NCI-H1417 (cell line): ENCODE data around the gene CTNNA2.

Experiments
- DNase-seq, 3 experiments: peaks; one replicate each; lab custom pipeline; 2025; lab: John Stamatoyannopoulos, UW

Gene CTNNA2

DNA sequence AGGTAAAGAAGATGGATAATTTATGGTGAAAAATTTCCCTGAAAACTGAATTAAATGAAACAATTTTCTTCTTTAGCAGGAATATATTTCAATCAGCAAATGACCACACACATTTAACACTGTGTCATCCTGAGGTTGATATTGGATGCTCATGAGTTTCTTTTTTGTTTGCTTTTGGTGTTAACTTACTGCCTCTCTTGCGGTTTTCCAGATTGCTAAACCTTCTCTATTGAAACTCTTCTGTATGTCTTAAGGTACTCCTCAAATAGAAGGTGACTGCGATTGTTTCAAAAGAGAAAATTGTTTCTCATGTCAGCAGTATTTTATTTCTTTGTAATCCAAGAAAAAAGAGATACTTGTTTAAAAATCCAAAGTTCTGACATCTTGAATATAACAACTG is 692.6 kb downstream of the CTNNA2 start:
- DNase-seq: no peak

DNA sequence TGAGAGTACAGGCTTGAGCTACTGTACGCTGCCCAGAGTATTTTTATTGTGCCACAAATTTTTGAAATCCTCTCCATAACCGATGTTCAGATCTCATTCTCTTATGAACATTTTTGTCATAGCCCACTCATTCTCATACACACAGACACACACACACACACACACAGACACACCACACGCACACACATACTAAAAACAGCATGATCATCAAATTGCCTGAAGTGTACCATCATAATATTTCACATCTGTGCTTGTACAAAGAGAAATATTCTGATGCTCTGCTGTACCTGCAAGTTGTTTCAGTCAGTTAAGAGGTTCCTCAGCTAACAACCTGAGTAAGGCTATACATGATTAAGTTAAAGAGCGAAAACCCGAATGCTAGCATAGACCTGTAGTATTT is 696.6 kb downstream of the CTNNA2 start:
- DNase-seq: no peak

DNA sequence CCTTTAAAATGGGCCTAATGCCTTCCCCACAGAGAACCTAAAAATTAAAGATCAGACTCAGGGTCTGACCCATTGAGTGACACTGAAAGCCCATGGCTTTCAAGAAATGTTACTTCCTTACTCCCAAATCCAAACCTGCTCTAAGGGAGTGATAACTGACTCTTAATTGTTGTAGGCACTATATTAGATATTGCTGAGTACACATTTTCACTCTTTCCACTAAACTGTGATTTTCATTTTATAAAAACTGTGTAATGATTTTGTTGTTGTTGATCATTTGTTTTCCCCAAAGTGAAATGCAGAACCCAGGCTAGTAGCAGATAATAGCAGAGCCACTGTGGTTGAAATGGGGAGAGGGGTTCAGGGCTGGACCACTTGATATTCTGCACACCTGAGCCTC is 704.6 kb downstream of the CTNNA2 start:
- no peak for DNase-seq

DNA sequence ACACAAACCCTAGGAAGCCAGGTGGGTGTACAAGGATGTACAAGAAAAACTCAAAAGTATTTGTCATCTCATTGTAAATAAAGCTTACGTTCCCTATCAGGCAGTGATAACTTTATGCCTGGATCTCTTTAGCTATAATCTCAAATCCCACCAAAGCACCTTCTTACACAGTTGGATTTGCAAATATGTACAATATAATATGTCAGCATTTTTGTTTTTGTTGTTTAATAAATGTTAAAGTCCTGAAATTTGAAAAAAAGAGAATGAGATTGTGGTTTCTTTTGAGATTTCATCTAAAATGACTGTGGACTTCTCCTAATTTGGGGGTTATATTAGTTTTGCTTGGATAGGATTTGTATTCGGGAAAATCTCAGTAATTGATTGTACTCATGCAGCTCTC is 709.8 kb downstream of the CTNNA2 start:
- DNase-seq: no peak

DNA sequence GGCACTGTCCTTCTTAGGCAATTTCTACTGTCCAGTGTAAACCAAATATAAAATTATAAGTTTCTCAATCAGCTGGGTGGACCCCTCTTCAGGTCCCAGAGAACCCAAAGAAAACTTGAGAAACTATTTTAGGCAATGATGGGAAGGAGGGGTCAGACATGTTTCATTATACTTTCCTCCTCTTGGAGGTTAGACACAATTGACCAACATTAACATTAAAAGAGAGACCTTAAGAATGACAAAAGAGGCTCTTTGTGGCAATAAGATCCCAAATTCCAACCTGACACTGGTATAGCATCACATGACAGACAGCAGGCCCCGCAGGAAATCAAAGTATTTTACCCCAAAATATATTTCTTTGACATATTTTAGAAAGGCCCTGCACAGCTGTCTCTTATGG is 718.6 kb downstream of the CTNNA2 start:
- DNase-seq: no peak

DNA sequence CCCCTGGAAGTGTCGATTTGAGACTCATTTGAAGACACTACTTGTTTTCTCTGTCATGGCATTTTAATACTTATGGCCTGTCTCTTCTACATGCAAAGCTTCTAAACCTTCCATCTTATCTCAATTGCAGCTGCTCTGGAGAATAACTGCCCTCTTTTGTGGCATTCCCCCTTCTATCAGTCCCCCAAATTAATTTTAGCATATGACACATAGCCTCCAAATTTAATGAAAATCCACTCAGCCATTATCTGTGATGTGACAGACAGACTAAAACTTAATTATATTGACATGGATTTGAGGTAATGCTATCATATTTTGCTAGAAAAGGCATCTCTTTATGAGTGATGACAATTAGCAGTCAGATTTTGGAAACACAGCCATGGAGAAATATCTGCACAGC is 720.5 kb downstream of the CTNNA2 start:
- no peak for DNase-seq

DNA sequence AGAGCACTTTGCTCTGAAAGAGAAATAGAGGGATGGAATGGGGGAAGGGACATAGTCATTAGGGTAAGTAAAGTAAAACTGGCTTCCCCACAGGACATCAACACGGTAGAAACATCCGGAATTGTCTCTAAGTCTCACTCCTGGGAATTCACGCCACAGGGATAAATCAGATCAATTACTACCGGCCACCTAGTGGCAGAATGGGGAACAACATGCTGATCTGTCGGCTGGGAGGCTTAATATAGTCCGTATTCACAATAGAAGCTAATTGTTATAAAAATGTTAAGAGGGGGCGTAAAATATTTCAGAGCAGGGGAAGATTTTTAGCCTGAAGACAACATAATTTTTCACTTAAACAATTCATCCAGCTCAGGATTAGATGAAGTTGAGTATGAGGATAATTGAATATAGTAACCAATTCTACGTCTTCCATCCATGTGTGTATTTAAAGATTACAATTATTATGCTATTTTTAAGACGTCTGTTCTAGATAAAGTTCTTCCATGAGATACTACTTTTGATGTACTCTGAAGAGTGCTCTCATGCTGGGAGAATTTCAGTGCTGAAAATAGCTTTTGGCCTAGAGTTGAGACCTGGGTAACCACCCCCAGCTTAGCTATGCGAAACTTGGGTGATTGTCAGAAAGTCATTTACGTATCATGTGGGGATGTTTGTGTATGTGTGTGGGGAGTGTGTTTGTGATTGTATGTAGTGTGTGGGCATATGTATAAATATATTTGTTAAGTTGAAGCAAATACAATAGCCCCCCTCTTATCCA is 726.0 kb downstream of the CTNNA2 start:
- DNase-seq: peak in 2 of 3 experiments; percentile 1 to 13

DNA sequence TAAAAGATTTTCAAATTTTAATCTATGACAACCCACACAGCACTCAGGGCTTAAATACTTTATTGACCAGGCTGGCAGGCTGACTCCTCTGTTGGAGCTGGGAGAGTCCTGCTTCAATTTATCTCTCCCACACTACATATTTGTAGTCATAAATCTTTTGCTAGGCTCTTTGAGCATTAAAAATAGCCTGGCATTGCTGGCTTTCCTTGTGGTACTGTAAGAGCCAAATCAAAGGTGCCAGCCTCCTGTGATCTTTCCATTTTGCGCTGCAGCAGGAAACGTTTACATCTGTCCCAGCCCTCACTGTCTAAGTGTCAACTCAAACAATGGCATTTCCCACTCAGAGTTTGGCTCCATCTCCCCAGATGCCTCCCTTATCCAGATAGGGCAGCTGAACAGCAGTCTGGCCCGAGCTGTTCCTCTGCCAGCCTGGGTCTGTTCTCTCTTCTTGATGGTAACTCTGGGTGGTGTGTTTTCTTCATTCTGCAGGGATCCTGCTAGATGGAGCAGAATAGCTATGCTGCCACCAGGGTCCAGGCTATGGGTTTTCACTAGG is 729.6 kb downstream of the CTNNA2 start:
- peak in 2 of 3 experiments; percentile 12 to 16 for DNase-seq

DNA sequence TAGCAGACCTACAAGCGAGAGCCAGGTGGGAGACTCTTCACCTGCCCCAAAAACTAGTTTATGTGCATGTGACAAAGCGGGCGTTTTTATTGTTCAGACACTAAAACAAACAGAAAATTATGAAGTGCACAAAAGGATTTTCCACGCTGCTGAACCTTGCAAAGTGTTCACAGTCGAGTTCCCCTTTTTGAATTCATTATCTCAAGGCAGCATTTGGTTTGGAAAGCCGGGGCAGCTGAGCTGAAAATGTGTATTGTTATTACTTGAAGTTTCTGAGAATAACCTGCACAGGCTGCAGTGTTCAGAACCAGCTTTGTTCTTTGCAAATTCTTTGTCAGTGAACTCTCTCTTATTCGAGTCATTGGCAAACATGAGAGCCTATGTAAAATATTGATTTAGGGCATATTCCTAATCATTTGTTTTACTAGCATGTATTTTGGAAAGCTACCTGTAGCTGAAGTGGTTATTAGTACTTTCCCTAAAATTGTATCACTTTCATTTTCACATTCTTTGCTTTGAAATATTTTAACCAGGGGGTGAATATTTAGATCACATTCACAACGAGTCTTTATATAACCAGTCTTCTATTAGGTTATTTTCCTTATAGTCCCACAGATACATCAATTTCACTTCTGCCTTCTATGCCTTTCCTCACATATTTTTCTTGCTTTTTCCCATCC is 732.2 kb downstream of the CTNNA2 start:
- peak in 2 of 3 experiments; percentile 19 to 79 for DNase-seq

DNA sequence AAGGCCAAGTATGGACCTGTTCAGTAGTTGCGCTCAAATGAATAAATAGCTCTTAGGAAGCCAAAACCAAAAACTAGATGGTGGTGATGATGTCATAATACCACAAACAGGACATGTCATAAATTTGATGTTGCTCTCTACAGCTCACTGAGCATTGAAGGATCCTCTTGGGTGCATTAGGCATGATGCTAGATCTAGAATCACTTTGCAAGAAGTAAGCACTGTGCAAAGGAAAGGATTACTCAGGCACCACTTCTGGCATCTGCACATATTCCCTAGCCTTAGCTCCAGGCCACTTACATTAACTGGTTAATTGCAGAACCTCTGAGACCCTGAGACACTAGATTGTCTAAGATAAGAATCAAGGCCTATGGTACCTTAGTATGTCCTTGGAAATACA is 733.7 kb downstream of the CTNNA2 start:
- peak in 1 of 3 experiments; percentile 80 for DNase-seq

DNA sequence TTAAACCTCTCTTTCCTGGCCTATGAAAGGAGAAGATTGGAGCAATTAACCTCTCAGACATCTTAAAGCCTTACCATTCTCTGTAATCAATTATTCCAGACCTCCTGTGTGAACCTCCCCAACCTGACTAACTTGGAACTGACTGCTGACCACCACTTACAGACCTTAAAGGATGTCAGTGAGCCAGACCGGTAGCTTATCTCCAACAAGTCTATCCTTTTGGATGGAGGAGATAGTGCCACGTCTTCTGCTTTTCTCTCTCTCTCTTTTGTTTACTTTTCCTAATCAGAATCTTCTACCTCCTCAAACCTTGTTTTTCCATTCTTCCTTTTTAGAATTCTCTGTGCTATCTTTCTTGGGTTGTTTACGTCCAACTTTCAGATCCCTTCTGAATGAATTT is 734.5 kb downstream of the CTNNA2 start:
- DNase-seq: no peak

DNA sequence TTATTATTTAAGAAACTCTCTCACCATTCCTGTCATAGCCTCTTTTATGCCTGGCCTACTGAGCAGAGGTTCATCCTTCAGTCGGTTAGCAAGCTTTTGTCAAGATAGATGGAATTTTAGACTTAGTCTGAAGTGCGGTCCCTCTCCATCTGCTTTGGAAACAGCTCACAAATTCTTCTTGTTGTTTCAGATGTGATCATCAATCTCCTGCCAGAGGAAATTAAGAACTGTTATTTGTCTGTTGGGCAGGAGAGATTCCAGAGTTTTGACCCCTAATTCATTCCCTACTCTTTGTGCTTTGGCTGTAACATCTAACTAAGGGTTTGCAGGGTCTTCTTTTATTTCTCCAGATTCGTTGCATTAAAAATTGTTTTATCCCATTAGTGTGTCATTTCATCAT is 735.3 kb downstream of the CTNNA2 start:
- DNase-seq: no peak

DNA sequence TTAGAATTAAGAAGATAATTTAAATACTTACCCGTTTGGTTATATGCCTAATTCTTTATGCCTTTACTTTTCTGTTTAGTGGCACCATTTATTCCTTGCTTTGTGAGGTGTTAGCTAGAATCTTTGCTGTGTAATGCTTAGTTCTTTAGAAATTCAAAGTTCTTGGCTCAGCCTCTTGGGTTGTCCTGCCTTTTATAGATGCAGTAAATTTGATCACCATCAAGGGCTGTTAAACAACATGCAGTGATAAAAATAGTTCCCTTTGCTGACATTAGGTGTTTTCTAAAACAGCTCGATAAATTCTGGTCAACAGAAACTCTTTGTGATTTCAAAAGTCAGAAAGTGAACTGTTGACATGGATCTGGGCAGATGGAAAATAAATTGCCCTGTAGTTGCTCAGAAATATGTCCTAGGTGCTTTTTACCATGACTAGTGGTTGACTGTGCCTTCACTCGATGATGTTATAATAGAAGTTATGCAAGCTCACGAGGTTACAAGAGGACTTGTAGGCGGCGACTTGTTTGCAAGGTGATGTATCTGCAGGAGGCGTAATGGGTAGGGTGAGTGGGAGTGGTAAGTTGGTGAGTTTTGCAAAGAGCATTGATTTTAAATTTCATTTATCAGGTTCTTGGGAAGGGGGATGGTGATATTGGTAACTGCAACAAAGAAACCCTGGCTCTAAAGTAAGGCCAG is 739.6 kb downstream of the CTNNA2 start:
- DNase-seq: no peak

DNA sequence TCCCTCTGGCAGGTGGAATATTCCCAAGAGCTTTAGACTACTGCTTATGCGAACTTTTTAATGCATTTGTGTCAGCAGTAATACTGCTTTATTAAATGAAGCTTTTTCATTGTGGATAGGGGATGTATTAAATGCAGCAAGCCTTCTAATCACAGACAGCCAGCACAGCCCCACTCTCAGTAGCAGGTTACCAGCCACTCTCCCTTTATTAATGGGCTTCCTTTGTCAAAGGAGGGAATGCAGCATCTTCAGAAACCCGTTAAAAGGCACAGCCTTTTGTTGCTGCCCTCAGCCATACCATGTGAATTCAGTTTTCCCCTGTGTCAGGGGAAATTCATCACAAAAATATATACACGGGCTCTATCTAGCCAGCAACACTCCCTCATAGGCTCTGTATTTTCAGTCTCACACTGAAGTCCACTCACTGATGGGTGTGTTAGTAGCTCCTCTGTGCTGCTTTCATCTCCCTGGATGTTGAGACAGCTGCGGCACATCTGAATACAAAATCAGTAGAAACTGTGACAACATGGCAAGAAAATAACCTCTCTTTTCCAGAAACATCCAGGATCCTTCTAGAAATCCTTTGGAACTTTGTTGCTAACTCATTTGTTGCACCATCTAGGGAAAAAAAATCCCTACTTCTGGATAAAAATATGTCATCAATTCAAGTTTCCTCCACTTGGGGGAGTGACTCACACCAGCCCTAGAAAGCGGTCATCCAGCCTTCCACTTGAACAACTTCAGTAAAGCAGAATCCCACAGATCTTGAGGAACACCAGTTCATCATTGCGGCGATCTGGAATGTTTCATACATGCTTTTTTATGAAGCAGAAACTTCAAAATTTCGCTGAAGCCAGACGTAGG is 743.3 kb downstream of the CTNNA2 start:
- peak in 2 of 3 experiments; percentile 7 to 29 for DNase-seq

DNA sequence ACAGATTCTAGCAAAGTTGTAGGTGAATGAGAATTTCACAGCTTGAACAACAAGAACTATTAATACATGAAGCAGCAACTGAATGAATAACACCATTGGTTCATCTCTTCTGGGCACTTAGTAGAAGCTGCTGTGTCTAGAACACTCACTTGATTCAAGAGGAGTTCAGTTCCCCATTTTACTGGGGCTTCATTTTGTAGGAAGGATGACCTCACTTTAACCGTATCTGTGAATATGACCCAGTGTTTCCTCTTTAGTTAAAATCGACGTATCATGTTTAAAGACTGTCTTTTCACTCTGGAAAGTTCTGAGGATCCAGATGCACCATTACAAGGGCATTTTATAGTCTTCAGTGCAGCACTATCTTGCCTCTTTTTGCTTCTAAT is 743.9 kb downstream of the CTNNA2 start:
- DNase-seq: no peak

DNA sequence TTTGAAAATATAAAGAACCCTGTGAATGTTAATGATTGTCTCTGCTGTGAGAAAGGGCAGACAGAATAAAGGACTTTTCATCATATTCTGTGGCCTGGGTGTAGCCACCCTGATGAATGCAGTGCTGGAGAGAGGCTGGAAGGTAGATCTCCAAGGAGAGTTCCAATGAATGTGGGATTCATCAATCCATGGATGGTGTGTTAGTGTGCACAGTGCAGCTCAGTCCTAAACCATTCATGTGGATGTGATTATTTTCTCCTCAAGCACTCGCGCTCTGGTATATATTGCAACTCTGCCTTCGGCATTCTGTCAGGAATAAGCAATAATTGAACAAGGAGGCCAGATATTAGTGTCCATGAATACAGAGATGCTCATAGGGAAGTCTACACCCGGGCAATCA is 744.6 kb downstream of the CTNNA2 start:
- DNase-seq: no peak

DNA sequence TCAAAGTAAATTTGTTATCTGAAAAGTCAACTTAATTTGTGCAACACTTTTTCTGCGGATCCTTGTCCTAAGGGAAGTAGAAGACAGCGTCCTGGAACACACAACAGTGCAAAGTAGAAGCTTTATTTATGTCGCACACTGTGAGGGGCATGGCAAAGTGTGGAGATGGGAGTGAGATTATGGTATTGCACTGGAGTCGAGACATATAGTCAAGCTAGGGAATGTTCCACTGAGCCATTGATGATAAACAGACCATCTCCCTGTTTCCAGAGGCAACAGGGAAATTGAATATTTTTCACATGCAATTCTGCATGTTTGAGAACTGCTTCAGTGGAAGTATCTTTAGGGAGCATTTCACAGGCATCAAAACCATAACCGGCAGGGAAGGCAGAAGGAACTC is 745.5 kb downstream of the CTNNA2 start:
- no peak for DNase-seq

DNA sequence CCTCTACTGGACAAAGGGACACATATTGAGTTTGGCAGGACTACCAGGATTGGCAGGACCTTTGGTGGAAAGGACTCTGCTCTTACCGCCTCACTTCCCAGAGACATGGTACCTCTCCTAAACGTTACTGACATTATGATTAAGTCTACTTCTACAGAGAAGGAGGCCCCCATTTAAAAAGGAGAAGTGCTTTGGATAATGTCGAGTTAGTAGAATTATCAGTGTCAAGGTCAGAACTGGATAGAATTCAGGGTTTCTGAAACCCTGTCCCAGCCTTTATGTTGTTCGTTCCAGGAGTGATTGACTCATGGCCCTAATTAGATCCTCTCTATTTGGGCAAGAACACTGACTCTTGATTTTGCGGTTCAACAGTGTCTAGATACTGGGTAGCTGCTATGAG is 745.9 kb downstream of the CTNNA2 start:
- no peak for DNase-seq

DNA sequence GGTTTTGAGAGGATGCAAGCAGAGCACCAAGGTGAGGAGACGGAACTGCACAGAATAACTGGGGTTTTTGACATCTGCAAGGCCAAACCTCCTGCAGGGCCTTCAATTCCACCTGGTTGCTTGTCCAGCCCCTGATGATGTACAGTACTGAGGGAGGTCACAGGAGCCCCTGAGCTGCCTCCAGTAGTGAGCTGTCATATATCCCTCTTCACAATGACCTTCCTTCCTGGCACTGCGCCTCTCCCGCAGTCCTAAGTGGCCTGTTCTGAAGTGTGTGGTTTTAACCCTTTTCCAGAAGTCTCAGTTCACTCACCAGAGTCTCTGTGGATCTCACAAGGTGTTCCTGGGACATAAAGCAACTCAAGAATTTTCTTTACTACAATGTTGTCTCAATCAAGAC is 746.4 kb downstream of the CTNNA2 start:
- DNase-seq: peak in 1 of 3 experiments; percentile 29

DNA sequence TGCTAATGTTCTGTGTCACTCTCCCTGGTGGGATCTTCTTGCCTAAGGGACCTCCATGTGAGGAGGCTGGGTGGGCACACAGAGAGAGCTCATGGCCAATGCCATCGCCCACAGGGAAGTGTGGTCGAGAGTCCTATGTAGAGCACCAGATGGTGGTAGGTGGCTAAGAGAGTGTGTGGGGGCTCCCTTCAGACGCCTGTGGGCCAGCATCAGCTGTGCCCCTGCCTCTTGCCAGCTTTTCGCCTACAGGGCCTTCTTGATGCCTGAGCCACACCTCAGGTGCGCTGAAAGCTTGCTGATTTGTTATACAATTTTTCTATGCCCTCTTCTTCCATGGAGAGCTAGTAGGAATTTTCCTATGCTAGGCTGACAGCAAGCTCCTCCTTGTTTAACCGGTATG is 753.4 kb downstream of the CTNNA2 start:
- no peak for DNase-seq

DNA sequence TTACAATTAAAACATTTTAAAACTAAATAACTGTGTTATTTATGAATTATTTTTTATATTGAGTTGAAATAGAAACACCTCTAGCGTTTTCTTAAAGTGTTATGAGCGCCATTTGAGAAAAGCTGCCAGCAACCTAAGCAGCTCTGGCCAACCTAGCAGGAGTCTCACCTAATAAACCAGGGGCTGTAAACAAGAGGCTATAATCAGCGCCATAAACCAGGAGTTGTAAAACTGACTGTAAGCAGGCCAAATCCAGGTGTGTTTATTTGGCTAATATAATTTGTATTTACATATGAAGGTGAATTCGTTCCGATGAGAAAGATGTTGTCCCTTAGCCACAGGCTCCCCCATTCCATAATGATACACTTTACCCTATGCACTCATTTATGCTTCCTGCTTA is 757.0 kb downstream of the CTNNA2 start:
- no peak for DNase-seq

DNA sequence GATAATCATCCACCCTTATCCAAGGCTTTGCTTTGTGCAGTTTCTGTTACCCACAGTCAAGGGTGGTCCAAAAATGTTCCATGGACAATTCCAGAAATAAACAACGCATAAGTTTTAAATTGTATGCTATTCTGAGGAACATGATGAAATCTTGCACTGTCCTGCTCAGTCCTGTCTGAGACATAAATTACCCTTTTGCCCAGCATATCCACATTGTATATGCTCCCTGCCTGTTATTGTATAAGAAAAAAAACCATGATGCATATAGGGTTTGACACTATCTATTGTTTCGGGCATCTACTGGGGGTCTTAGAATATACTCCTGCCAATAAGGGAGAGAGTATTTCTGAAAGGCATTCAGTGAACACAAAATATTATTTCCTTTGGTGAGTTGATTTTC is 767.7 kb downstream of the CTNNA2 start:
- no peak for DNase-seq
